Measurements from ENCODE around the gene TSKS. TPM values are rescaled to one million over a fixed set of nuclear protein-coding genes. Genes with fewer than 3 reads are reported as not detected.
A peak's percentile ranks its signal among the peaks of the same experiment; 100 is the strongest.

Gene TSKS
- total RNA-seq, 1 donor from 2014 or later: not detected

DNA sequence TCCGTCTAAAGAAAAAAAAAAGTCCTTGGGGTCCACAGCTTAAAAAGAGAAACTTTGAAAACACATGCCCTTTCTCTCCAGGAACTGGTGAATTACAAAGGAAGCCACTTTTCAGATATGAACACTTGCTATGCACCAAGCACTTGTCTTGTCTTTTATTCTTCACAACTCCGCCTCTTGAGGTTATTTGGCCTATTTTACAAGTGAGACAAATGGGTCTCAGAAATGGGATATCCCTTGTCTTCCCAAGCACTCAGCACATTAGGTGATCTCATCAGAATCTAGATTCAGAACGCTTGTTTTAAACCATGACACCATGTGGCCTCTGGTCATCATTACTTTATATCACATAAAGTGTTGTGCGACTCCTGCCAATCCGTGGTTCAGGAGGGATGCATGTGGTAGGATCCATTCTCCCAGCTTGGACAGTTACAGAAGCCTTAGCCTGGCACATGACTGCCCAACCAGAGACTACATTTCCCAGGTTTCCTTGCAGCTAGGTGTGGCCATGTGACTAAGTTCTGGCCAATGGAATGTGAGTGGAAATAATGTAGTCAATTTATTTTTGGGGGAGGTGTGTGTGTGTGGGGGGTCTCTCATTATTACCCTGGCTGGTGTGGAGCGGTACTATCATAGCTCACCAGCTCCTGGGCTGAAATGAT lies 13.9 kb downstream of the TSKS start:
- Histone ChIP-seq H4K20me1 (ENCODE audit: insufficient read depth, low read length) (no peaks in the 10 kb centered on the region), H3K36me3 (ENCODE audit: insufficient read depth, low read length) (no peaks in the 10 kb centered on the region), H2AFZ (ENCODE audit: low read depth, low read length) (no peak overlapping the region), H3K4me2 (ENCODE audit: low read length) (no peak overlapping the region), H3K4me3 (ENCODE audit: insufficient read depth, low read depth, low read length) (no peak overlapping the region), H3K27me3 (ENCODE audit: insufficient read depth, low read length) (no peaks in the 10 kb centered on the region), H3K27ac (ENCODE audit: low read depth, low read length) (no peak overlapping the region), H3K9me3 (ENCODE audit: insufficient read depth, low read depth, low read length) (no peaks in the 10 kb centered on the region), H3K9ac (ENCODE audit: low read length) (no peak overlapping the region), H3K4me1 (ENCODE audit: insufficient read depth, low read length) (no peaks in the 10 kb centered on the region), H3K79me2 (ENCODE audit: insufficient read depth, low read length) (no peaks in the 10 kb centered on the region)
- H3K27me3 Mint-ChIP-seq (ENCODE audit: low read depth, unreplicated experiment): no peaks in the 10 kb centered on the region
- peaks cover 3% of the 10 kb centered on the region for H3K36me3 Mint-ChIP-seq (ENCODE audit: low read depth, unreplicated experiment)
- no peaks in the 10 kb centered on the region for H3K4me1 Mint-ChIP-seq (ENCODE audit: low read depth, unreplicated experiment)
- DNase-seq (ENCODE audit: low read depth): no peak
- FAIRE-seq: no peak
- H3K4me3 Mint-ChIP-seq (ENCODE audit: unreplicated experiment): no peak overlapping the region
- H3K9me3 Mint-ChIP-seq (ENCODE audit: unreplicated experiment): peaks cover 20% of the 10 kb centered on the region
- no peak overlapping the region for H3K27ac Mint-ChIP-seq (ENCODE audit: unreplicated experiment)
- TF ChIP-seq, protein P1, sequence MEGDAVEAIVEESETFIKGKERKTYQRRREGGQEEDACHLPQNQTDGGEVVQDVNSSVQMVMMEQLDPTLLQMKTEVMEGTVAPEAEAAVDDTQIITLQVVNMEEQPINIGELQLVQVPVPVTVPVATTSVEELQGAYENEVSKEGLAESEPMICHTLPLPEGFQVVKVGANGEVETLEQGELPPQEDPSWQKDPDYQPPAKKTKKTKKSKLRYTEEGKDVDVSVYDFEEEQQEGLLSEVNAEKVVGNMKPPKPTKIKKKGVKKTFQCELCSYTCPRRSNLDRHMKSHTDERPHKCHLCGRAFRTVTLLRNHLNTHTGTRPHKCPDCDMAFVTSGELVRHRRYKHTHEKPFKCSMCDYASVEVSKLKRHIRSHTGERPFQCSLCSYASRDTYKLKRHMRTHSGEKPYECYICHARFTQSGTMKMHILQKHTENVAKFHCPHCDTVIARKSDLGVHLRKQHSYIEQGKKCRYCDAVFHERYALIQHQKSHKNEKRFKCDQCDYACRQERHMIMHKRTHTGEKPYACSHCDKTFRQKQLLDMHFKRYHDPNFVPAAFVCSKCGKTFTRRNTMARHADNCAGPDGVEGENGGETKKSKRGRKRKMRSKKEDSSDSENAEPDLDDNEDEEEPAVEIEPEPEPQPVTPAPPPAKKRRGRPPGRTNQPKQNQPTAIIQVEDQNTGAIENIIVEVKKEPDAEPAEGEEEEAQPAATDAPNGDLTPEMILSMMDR (IDR thresholded peaks at IDR 0.05; ENCODE audit: insufficient read depth, low read depth, low read length): no peak
- no peak for TF ChIP-seq EZH2 (IDR thresholded peaks at IDR 0.05; ENCODE audit: insufficient read depth, low read length)

GRCh38 chr19:49746206-49746958 lies 16.7 kb downstream of the TSKS start:
- Histone ChIP-seq H3K36me3 (ENCODE audit: insufficient read depth, low read length) (no peaks in the 10 kb centered on the region), H2AFZ (ENCODE audit: low read depth, low read length) (peak overlapping the region; percentile 47), H3K79me2 (ENCODE audit: insufficient read depth, low read length) (no peaks in the 10 kb centered on the region), H3K4me1 (ENCODE audit: insufficient read depth, low read length) (no peaks in the 10 kb centered on the region), H3K9me3 (ENCODE audit: insufficient read depth, low read depth, low read length) (no peaks in the 10 kb centered on the region), H3K4me3 (ENCODE audit: insufficient read depth, low read depth, low read length) (no peak overlapping the region), H3K4me2 (ENCODE audit: low read length) (peak overlapping the region; percentile 11), H3K27ac (ENCODE audit: low read depth, low read length) (no peak overlapping the region), H3K27me3 (ENCODE audit: insufficient read depth, low read length) (no peaks in the 10 kb centered on the region), H3K9ac (ENCODE audit: low read length) (no peak overlapping the region), H4K20me1 (ENCODE audit: insufficient read depth, low read length) (no peaks in the 10 kb centered on the region)
- Mint-ChIP-seq H3K27me3 (ENCODE audit: low read depth, unreplicated experiment) (no peaks in the 10 kb centered on the region), H3K27ac (ENCODE audit: unreplicated experiment) (no peak overlapping the region), H3K36me3 (ENCODE audit: low read depth, unreplicated experiment) (peaks cover 2% of the 10 kb centered on the region), H3K4me1 (ENCODE audit: low read depth, unreplicated experiment) (no peaks in the 10 kb centered on the region), H3K9me3 (ENCODE audit: unreplicated experiment) (peaks cover 15% of the 10 kb centered on the region), H3K4me3 (ENCODE audit: unreplicated experiment) (no peak overlapping the region)
- TF ChIP-seq, protein P1 (IDR thresholded peaks at IDR 0.05; ENCODE audit: insufficient read depth, low read depth, low read length): no peak
- no peak for TF ChIP-seq EZH2 (IDR thresholded peaks at IDR 0.05; ENCODE audit: insufficient read depth, low read length)
- DNase-seq (ENCODE audit: low read depth) (peak; percentile 17), FAIRE-seq (no peak)

- Histone ChIP-seq H3K27ac (ENCODE audit: low read depth, low read length) (no peak overlapping the region), H3K27me3 (ENCODE audit: insufficient read depth, low read length) (no peaks in the 10 kb centered on the region), H3K9ac (ENCODE audit: low read length) (no peak overlapping the region), H3K36me3 (ENCODE audit: insufficient read depth, low read length) (no peaks in the 10 kb centered on the region), H2AFZ (ENCODE audit: low read depth, low read length) (no peak overlapping the region), H4K20me1 (ENCODE audit: insufficient read depth, low read length) (no peaks in the 10 kb centered on the region), H3K4me3 (ENCODE audit: insufficient read depth, low read depth, low read length) (no peak overlapping the region), H3K4me1 (ENCODE audit: insufficient read depth, low read length) (no peaks in the 10 kb centered on the region), H3K79me2 (ENCODE audit: insufficient read depth, low read length) (no peaks in the 10 kb centered on the region), H3K9me3 (ENCODE audit: insufficient read depth, low read depth, low read length) (no peaks in the 10 kb centered on the region), H3K4me2 (ENCODE audit: low read length) (no peak overlapping the region)
- FAIRE-seq: no peak
- H3K27me3 Mint-ChIP-seq (ENCODE audit: low read depth, unreplicated experiment): no peaks in the 10 kb centered on the region
- no peaks in the 10 kb centered on the region for H3K36me3 Mint-ChIP-seq (ENCODE audit: low read depth, unreplicated experiment)
- H3K9me3 Mint-ChIP-seq (ENCODE audit: unreplicated experiment): peaks cover 12% of the 10 kb centered on the region
- H3K27ac Mint-ChIP-seq (ENCODE audit: unreplicated experiment): no peak overlapping the region
- H3K4me3 Mint-ChIP-seq (ENCODE audit: unreplicated experiment): no peak overlapping the region
- no peaks in the 10 kb centered on the region for H3K4me1 Mint-ChIP-seq (ENCODE audit: low read depth, unreplicated experiment)
- DNase-seq (ENCODE audit: low read depth): no peak
- TF ChIP-seq, protein P1 (IDR thresholded peaks at IDR 0.05; ENCODE audit: insufficient read depth, low read depth, low read length): no peak
- no peak for TF ChIP-seq EZH2 (IDR thresholded peaks at IDR 0.05; ENCODE audit: insufficient read depth, low read length)
Observed at GRCh38 chr19:49744946-49745381, 18.1 kb downstream of the TSKS start.

All from astrocyte (in vitro differentiated cells and primary cell).